Fibroblast of villous mesenchyme (primary cell): ENCODE measurements around the gene CDCP1. TPM values are rescaled to one million over a fixed set of nuclear protein-coding genes. Genes with fewer than 3 reads are reported as not detected.
A peak's percentile ranks its signal among the peaks of the same experiment; 100 is the strongest.
"Not testable (repeated sequence)": the region's sequence is repeated elsewhere in the genome, so short reads cannot be mapped to it uniquely, and the experiment has no call there.

ENCODE experiments used
- DNase-seq: peaks from one replicate; pipeline ENCODE4 v3.0.0-alpha.2; 2010; ENCODE audit warnings: low read depth
- H3K4me3 ChIP-seq: 2 replicates; pipeline ENCODE4 v1.5.1; 2011; ENCODE audit warnings: low read depth, mild to moderate bottlenecking, low read length
- CTCF ChIP-seq: IDR thresholded peaks from 2 replicates; pipeline ENCODE4 v1.5.1; 2012; ENCODE audit warnings: low read depth, mild to moderate bottlenecking, low read length; ENCODE audit not compliant: insufficient read depth
- total RNA-seq: library from RNA; depleted of rRNA; stranded (reverse); fragments of >200 nt; gene quantifications from 2 replicates; pipeline ENCODE4 v1.2.3, GENCODE V29; 2012

The CDCP1 gene
- total RNA-seq, 1 donor, result 10.4 TPM

- no peak overlapping the region for H3K4me3 ChIP-seq
- no peak for DNase-seq
- TF ChIP-seq CTCF, result no peak
Observed at GRCh38 chr3:45059132-45059531, 87.0 kb downstream of the CDCP1 start.

GRCh38 chr3:45057557-45057956 lies 88.6 kb downstream of the CDCP1 start:
- H3K4me3 ChIP-seq, result no peak overlapping the region
- no peak for DNase-seq
- TF ChIP-seq CTCF, result no peak

GRCh38 chr3:45056608-45057301 lies 89.4 kb downstream of the CDCP1 start:
- no peak for TF ChIP-seq CTCF
- H3K4me3 ChIP-seq, result no peak overlapping the region
- no peak for DNase-seq

- H3K4me3 ChIP-seq, result no peak overlapping the region
- peak; percentile 81 for DNase-seq
- peak; percentile 24 for TF ChIP-seq CTCF
Observed at GRCh38 chr3:45055411-45056143, 90.6 kb downstream of the CDCP1 start.

GRCh38 chr3:45055032-45055410 lies 91.2 kb downstream of the CDCP1 start:
- DNase-seq, result peak; percentile 85
- no peak for TF ChIP-seq CTCF
- H3K4me3 ChIP-seq, result no peak overlapping the region

- DNase-seq, result peak; percentile 87
- no peak for TF ChIP-seq CTCF
- no peak overlapping the region for H3K4me3 ChIP-seq
Observed at GRCh38 chr3:45054196-45054857, 91.9 kb downstream of the CDCP1 start.

GRCh38 chr3:45053805-45054195 lies 92.4 kb downstream of the CDCP1 start:
- not testable (repeated sequence) for DNase-seq, H3K4me3 ChIP-seq
